CD1c-positive myeloid dendritic cell (primary cell): ENCODE measurements around the gene XCL2.
A peak's percentile ranks its signal among the peaks of the same experiment; 100 is the strongest.
"Not testable (repeated sequence)": the region's sequence is repeated elsewhere in the genome, so short reads cannot be mapped to it uniquely, and the experiment has no call there.

ENCODE experiments used
- DNase-seq: peaks from one replicate; pipeline ENCODE4 v3.0.0-alpha.2; 2016; ENCODE audit errors: extremely low spot score

XCL2 gene, protein sequence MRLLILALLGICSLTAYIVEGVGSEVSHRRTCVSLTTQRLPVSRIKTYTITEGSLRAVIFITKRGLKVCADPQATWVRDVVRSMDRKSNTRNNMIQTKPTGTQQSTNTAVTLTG

DNA sequence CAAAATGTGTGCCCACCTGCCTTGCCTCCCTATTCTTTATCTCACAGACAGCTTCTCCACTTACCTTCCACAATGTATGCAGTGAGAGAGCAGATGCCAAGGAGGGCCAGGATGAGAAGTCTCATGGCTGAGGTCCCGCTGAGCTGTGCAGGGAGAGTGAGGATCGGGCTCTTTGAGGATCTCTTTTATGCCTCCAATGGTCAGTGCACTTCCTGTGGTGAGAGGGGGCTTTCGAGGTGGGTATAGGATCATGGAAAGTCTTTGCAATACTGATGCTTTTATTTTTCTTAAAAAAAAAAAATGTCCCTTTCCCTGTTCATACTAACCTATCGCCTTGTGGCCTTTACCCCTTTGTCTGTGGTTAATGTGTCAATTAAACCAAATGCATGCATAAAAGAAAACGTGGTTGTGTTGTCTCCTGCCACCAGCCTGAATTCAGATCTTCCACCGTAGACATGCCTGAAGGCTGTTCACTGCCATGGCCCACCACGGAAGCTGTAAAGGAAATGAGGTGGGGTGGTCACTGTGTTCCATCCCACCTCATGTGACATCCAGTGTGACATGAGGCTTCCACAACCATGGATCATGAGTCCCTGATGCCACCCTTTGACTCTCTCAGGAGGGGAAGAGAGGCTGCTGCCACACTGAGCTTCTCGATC, at the start of gene XCL2:
Gene XCL2, minus strand, starts transcription at position 158 of the 659 bp plus-strand sequence. Its CDS starts 33 bp downstream, at position 125.
- not testable (repeated sequence) for DNase-seq

DNA sequence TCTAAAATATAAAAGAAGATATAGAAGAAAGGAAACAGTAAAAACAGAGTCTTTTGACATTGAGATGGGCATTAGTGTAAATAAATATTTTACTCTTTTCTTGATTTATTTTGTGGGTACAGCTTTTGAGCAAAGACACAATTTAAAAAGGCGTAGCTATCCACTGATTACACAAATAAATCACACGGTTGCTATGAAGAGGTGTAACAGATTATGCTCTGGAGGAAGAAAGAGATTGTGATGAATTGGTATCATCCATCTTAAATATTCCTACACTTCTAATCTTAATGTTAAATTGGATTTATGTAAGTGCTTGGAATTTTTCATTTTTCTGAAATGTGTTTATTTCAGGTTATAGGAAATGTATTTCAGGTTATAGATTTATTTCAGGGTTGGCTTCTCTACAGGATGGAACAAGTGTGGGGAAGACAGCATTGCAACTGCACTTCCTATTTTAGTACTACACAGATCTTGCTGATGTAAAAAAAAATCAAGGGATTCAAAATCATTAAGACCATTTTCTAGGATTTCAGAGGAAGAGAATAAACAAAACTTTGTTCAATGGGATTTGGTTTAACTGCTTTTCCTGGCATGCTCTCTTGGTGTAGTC, 47.9 kb upstream of the XCL2 start:
- no peak for DNase-seq

DNA sequence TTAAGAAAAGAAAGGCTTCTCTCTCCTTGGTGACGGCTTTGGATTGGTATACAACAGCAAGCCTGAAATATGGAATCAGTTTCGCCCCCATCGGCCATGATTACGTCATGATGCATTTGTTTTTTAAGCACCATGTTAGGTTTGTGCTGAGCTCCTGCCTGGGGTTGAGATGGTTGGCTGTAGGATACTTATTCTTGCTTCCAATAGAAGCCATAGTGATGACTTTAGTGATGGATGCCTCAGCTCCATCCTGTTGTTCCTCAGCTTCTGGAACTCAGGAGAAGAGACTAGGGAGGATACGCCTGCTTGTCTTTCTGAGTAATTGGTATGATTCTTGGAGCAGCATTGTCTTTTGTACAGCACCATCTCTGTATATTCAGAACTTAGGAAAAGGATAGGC, 47.3 kb upstream of the XCL2 start:
- DNase-seq, result no peak

DNA sequence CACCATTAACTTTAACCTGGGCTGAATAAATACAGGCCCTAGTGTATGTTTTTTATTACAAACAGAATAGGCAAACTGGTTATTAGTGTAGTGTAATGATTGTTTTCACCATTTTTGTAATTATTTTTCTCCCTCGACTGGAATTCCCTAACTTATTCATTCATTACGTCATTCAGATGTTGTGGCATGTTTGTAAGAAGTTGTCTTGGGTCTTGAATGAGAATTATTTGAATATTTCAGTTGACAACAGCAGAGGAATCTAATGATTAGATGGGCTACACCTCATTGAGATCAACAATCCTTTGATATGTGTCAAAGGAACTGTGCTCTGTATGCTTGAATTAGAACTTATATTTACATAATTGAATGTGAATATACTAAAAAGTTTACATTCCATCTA, 45.4 kb upstream of the XCL2 start:
- DNase-seq, result no peak

DNA sequence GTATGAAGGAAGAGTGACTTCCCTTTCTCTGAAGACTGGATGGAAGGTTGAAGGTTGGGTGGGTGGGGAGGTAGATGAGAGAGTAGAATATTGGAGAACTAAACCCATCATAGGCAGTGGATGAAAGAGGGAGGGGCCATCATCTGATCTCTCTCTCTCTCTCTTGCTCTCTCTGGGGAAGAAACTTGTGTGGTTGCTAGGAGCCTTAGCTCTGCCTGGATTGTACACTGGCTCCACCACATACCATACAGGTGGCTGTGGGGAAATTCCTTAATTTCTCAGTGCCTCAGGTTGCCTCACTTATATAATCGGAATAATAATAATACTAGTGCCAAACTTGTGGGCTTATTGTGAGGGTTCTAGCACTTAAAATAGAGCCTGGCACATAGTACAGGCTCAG, 42.1 kb upstream of the XCL2 start:
- DNase-seq, result no peak

GRCh38 chr1:168585191-168585590, 41.4 kb upstream of the XCL2 start:
- DNase-seq, result no peak

DNA sequence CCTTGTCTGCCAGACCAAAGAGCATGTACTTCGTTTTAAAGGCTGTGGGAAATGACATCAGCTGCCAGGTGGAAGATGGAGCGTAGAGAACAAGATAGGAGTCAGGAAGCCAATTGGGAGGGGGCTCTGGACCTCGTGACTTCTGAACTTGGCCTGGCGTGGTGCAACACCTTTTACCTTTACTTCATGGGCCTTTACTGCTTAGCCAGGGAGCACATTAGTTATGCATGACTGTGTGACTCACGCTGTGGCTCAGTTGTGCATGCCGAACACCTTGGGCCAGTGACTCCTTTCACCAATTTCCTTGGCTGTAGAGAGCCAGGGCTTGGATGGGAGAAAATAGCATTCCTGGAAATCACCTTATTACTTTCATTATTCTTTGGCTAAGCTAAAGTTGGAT, 39.8 kb upstream of the XCL2 start:
- no peak for DNase-seq

- no peak for DNase-seq
Measured at GRCh38 chr1:168582688-168583336, 39.0 kb upstream of the XCL2 start.

- no peak for DNase-seq
Measured at GRCh38 chr1:168581817-168582572, 38.2 kb upstream of the XCL2 start.

- not testable (repeated sequence) for DNase-seq
Measured at GRCh38 chr1:168580991-168581390, 37.2 kb upstream of the XCL2 start.

DNA sequence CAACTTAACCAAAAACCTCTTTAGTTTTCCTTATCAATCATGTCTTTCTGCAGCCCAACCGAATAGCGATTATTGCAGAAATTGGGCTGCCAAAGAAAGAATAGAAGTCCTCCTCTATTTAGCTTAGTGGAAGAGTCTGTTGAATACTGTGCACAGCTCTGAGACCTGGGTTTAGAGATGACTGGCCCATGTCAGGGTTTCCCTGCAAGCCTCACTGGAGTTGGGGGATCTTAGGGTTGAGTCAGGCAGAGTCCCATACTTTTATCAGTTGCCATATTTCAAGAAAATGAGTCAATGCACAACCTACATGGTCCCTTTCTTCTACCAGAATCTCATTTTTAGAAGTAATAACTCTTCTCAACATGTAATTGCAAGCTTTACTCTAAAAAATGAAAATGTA, 36.5 kb upstream of the XCL2 start:
- not testable (repeated sequence) for DNase-seq

GRCh38 chr1:168578531-168579185, 34.9 kb upstream of the XCL2 start:
- not testable (repeated sequence) for DNase-seq

DNA sequence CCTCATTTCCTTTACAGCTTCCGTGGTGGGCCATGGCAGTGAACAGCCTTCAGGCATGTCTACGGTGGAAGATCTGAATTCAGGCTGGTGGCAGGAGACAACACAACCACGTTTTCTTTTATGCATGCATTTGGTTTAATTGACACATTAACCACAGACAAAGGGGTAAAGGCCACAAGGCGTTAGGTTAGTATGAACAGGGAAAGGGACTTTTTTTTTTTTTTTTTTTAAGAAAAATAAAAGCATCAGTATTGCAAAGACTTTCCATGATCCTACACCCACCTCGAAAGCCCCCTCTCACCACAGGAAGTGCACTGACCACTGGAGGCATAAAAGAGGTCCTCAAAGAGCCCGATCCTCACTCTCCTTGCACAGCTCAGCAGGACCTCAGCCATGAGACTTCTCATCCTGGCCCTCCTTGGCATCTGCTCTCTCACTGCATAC, 32.5 kb upstream of the XCL2 start, which contains the start of gene XCL1:
Gene XCL1, plus strand, starts transcription at position 361 of the 444 bp plus-strand sequence. Its CDS starts 33 bp downstream, at position 394.
- not testable (repeated sequence) for DNase-seq

GRCh38 chr1:168574234-168574633, 30.4 kb upstream of the XCL2 start:
- DNase-seq, result peak; percentile 49

GRCh38 chr1:168572633-168573032, 28.8 kb upstream of the XCL2 start:
- no peak for DNase-seq

DNA sequence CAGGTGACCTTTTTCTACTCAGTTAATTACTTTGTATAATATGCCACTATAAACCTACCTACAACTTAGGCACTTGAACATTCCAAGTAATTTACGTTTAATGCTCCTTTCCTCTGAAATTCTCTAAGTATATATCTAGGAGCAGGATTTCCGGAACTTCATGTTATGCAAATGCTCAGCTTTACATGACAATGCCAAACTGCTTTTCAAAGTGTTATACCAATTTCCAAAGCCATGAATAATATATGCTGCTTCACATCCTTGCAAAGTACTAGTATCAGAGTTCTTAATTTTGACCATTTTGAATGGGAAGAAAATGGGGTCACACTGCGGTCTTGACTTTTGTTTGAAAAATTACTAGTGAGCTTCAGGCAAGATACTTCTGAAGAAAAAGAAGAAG, 26.9 kb upstream of the XCL2 start:
- no peak for DNase-seq

- DNase-seq, result no peak
Measured at GRCh38 chr1:168568346-168568745, 24.5 kb upstream of the XCL2 start.

GRCh38 chr1:168567568-168567967, 23.8 kb upstream of the XCL2 start:
- no peak for DNase-seq

GRCh38 chr1:168567007-168567406, 23.2 kb upstream of the XCL2 start:
- DNase-seq, result no peak

- no peak for DNase-seq
Measured at GRCh38 chr1:168565825-168566224, 22.0 kb upstream of the XCL2 start.

- no peak for DNase-seq
Measured at GRCh38 chr1:168561989-168562388, 18.2 kb upstream of the XCL2 start.
